COLO829 (cell line): ENCODE data around the gene SPATA31D3.
"Not testable (repeated sequence)": the region's sequence is repeated elsewhere in the genome, so short reads cannot be mapped to it uniquely, and the experiment has no call there.

Experiments used
- DNase-seq: peaks from one replicate; pipeline ENCODE4 v3.0.0; 2012; ENCODE audit warnings: low spot score

Gene SPATA31D3

GRCh38 chr9:81979196-81979595 lies 35.9 kb downstream of the SPATA31D3 start:
- DNase-seq, result no peak

DNA sequence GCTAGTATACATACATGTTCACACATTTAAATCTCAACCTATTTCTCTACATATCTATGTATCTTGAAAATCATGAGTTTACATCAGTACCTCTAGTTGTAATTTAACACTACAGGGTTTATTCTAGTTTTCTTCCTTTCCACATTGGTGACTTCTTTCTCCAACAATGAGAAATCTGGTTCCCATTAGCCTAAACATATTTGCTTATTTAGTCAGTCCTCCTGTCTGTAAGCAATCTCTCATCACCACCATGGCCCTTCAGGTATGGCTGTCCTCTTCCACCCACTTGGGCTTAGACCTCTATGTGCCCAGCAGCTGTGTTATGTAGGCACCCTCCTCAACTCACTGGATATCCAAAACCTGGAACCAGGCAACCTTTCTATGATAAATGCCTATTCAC lies 37.3 kb downstream of the SPATA31D3 start:
- no peak for DNase-seq

GRCh38 chr9:81981883-81982282 lies 38.6 kb downstream of the SPATA31D3 start:
- no peak for DNase-seq

DNA sequence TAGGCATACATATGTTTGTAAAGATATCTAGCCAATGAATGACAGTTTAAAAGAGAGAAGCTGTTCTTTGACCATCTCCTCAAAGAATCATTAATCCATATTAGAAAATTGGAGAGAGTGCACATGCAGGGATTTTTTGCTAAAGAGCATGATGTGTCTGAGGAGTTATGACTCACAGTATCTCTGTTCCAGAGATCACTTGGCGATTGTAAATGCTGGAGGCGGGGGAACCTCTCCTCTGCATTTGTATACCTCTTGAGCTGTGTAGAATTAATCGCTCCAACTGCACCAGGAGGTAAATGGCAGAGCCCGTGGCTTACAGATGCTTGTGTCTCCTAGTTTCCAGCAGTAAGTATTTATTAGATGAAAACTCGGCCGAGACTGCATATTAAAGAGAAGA lies 41.6 kb downstream of the SPATA31D3 start:
- peak; percentile 22 for DNase-seq

DNA sequence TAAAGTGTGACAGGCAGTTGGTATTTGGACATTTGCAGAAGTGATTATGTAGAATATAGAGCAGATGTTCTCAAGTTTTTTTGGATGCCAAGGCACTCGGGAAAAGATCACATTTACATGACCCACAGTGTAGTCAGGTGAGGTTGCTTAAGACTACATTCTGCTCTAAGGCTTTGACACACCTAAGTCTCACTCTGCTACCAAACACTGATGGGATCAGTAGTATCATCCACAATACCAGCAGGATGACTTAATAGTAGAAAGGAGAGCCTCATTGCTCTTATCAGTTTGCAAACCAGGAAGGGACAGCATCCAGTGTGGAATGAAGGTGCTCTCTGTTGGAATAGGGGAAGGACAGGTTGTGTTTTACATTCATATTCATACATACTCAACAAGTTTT lies 42.8 kb downstream of the SPATA31D3 start:
- no peak for DNase-seq

DNA sequence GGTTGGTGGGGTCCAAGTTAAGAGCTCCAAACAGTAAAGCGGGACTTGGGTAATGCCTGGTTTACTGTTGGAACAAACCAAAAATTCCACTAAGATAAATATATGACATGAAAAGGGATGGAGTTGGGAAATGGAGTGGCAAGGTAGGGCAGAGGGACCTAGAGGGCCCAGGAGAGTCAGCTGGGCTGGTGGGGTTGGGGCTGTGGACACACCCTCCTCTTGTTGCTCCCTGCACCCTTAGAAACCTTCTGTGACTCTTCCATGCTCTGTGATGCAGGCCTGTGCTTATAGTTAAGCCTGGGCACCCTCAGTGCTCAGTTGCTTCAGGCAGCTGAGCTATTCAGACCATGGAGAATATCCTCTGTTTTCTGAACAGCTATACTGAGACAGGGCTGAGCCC lies 45.2 kb downstream of the SPATA31D3 start, which contains the start of gene SPATA31D1:
SPATA31D1 (plus strand) TSS at position 301 of the 400 bp plus-strand sequence; CDS start at position 348, 47 bp downstream.
- DNase-seq, result not testable (repeated sequence)

DNA sequence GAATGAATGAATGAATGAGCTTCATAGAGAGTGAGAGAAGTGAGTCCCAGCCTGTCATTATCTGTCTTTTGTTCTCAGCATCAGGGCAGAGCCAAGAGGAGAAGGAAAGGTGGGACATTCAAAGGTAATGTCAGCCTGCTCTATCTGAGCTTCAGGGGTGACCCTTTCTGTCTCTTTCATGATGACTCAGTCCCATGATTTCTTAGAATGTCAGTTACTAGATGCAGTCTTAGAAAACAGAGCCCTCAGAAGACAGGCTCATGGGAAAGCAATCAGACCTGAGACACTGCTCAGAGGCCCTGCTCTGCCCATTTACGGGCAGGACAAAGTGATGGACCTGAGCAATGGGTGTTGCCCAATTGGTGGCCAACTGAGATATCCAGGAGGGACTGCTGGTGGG lies 46.4 kb downstream of the SPATA31D3 start:
- DNase-seq, result no peak

GRCh38 chr9:81993656-81994055 lies 50.4 kb downstream of the SPATA31D3 start:
- peak; percentile 72 for DNase-seq
